ENCODE measurements around the gene GJC3.

- no peak for TF ChIP-seq CTCF (IDR thresholded peaks at IDR 0.05; ENCODE audit: poor library complexity)
- no peak for TF ChIP-seq EZH2 (IDR thresholded peaks at IDR 0.05; ENCODE audit: borderline replicate concordance)
- TF ChIP-seq EZH2phosphoT487 (IDR thresholded peaks at IDR 0.05; ENCODE audit: low read depth, severe bottlenecking, unreplicated experiment) = no peak
Measured at GRCh38 chr7:99944497-99945070, 15.2 kb upstream of the GJC3 start.

Data from hepatocyte (in vitro differentiated cells).